Measurements from ENCODE around the gene ZNF385A. TPM values are rescaled to one million over a fixed set of nuclear protein-coding genes. Genes with fewer than 3 reads are reported as not detected.

ZNF385A gene
- total and polyA plus RNA-seq, 2 experiments from 2014 or later, result 10.9 to 21.7 TPM

DNA sequence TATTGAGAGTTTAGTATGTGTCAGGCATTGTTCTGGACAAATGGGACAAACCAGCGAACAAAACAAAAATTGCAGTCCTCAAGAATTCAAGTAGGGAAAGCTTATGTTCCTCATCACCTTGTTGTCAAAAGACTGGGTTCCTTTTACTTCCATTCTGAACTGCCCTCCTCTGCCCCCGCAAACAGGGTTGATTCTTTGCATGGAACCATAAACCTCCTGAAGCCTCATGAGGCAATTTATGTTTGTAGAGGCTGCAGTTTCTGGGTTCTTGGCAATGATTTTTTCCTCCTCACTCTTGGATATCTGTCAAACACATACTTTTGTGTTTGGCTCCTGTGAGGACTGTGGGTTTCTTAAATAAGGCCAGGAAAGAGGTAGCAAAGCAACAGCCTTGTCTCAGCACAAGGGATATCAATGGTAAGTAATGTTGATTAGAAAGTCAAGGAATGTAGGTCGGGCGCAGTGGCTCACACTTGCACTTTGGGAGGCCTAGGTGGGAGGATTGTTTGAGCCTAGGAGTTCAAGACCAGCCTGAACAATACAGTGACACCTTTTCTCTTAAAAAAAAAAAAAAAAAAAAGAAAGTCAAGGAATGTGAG lies 45.7 kb downstream of the ZNF385A start (continued):
- TF ChIP-seq, protein P1, sequence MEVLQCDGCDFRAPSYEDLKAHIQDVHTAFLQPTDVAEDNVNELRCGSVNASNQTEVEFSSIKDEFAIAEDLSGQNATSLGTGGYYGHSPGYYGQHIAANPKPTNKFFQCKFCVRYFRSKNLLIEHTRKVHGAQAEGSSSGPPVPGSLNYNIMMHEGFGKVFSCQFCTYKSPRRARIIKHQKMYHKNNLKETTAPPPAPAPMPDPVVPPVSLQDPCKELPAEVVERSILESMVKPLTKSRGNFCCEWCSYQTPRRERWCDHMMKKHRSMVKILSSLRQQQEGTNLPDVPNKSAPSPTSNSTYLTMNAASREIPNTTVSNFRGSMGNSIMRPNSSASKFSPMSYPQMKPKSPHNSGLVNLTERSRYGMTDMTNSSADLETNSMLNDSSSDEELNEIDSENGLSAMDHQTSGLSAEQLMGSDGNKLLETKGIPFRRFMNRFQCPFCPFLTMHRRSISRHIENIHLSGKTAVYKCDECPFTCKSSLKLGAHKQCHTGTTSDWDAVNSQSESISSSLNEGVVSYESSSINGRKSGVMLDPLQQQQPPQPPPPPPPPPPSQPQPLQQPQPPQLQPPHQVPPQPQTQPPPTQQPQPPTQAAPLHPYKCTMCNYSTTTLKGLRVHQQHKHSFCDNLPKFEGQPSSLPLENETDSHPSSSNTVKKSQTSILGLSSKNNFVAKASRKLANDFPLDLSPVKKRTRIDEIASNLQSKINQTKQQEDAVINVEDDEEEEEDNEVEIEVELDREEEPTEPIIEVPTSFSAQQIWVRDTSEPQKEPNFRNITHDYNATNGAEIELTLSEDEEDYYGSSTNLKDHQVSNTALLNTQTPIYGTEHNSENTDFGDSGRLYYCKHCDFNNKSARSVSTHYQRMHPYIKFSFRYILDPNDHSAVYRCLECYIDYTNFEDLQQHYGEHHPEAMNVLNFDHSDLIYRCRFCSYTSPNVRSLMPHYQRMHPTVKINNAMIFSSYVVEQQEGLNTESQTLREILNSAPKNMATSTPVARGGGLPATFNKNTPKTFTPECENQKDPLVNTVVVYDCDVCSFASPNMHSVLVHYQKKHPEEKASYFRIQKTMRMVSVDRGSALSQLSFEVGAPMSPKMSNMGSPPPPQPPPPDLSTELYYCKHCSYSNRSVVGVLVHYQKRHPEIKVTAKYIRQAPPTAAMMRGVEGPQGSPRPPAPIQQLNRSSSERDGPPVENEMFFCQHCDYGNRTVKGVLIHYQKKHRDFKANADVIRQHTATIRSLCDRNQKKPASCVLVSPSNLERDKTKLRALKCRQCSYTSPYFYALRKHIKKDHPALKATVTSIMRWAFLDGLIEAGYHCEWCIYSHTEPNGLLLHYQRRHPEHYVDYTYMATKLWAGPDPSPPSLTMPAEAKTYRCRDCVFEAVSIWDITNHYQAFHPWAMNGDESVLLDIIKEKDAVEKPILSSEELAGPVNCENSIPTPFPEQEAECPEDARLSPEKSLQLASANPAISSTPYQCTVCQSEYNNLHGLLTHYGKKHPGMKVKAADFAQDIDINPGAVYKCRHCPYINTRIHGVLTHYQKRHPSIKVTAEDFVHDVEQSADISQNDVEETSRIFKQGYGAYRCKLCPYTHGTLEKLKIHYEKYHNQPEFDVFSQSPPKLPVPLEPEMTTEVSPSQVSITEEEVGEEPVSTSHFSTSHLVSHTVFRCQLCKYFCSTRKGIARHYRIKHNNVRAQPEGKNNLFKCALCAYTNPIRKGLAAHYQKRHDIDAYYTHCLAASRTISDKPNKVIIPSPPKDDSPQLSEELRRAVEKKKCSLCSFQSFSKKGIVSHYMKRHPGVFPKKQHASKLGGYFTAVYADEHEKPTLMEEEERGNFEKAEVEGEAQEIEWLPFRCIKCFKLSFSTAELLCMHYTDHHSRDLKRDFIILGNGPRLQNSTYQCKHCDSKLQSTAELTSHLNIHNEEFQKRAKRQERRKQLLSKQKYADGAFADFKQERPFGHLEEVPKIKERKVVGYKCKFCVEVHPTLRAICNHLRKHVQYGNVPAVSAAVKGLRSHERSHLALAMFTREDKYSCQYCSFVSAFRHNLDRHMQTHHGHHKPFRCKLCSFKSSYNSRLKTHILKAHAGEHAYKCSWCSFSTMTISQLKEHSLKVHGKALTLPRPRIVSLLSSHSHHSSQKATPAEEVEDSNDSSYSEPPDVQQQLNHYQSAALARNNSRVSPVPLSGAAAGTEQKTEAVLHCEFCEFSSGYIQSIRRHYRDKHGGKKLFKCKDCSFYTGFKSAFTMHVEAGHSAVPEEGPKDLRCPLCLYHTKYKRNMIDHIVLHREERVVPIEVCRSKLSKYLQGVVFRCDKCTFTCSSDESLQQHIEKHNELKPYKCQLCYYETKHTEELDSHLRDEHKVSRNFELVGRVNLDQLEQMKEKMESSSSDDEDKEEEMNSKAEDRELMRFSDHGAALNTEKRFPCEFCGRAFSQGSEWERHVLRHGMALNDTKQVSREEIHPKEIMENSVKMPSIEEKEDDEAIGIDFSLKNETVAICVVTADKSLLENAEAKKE (CRISPR knock-in tag; IDR thresholded peaks at IDR 0.05), result no peak
- TF ChIP-seq EZH2phosphoT487 (IDR thresholded peaks at IDR 0.05; ENCODE audit: unreplicated experiment), result no peak
- TF ChIP-seq STAT1 (IDR thresholded peaks at IDR 0.05; ENCODE audit: unreplicated experiment), result no peak
- TF ChIP-seq, protein P2, sequence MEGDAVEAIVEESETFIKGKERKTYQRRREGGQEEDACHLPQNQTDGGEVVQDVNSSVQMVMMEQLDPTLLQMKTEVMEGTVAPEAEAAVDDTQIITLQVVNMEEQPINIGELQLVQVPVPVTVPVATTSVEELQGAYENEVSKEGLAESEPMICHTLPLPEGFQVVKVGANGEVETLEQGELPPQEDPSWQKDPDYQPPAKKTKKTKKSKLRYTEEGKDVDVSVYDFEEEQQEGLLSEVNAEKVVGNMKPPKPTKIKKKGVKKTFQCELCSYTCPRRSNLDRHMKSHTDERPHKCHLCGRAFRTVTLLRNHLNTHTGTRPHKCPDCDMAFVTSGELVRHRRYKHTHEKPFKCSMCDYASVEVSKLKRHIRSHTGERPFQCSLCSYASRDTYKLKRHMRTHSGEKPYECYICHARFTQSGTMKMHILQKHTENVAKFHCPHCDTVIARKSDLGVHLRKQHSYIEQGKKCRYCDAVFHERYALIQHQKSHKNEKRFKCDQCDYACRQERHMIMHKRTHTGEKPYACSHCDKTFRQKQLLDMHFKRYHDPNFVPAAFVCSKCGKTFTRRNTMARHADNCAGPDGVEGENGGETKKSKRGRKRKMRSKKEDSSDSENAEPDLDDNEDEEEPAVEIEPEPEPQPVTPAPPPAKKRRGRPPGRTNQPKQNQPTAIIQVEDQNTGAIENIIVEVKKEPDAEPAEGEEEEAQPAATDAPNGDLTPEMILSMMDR (conservative IDR thresholded peaks at IDR 0.05; ENCODE audit: low read depth in 2 of 2), result no peak
- no peak for TF ChIP-seq POLR2AphosphoS5 (IDR thresholded peaks at IDR 0.05; ENCODE audit: low read depth)
- TF ChIP-seq ZNF114 (CRISPR knock-in tag; IDR thresholded peaks at IDR 0.05), result no peak
